NCI-H446 (cell line): ENCODE results near the gene HEPN1.
"Not testable (repeated sequence)": the region's sequence is repeated elsewhere in the genome, so short reads cannot be mapped to it uniquely, and the experiment has no call there.

Experiments used
- DNase-seq, 2 experiments: peaks; one replicate each; lab custom pipeline; 2025; lab: John Stamatoyannopoulos, UW

Gene HEPN1

DNA sequence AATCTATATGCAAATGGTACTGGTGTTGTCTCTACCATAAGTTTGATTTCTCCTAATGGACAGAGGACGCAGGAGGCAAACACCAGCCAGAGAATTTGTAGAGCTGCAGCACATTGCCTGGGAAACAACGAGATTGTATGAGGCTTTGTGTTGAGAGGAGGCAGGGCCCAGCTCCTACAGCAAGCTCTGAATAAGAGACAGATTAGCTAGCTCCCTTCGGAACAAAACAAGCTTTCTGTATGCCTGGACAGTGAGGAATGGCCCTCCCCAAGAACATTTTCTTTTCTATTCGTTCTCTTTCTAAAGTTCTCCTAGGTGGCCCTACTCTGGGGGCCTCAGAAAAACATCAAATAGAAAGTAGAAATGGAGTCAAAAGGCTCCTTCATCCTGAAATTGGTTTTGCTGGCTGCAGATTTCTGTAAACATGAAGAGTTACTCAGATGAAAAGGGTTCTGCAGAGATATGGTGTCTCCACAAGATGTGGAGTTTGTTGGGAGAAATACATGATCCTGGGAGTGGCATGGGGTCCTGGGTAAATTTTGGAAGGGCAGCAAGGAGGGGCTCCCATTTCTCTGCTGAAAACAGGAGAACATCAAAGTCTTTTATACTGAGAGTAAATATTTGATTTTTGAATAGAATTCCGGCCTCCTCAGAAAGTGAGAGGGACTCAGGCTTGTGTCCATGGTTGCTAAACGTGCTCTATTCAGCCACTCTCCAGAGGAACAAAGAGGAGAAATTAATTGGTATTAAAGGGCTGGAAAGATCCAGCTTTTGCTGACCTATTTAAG lies 23.6 kb downstream of the HEPN1 start:
- no peak for DNase-seq

DNA sequence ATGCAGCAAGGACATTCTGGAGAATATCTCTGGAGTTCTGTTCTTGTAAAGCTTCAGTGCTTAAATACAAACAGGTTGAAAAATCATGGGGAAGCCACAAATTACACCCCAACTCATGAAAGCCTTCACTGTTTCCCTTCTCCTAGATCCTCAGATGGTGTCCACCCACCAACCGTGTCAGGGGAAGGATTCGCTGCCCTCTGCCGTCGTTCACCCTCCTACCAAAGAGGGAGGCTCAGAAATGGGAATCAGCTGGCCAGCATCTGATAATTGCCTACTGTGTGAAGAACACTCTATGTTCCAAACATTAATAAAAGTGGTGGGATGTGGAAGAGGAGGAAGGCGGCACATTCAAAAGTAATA lies 24.2 kb downstream of the HEPN1 start:
- DNase-seq: no peak

DNA sequence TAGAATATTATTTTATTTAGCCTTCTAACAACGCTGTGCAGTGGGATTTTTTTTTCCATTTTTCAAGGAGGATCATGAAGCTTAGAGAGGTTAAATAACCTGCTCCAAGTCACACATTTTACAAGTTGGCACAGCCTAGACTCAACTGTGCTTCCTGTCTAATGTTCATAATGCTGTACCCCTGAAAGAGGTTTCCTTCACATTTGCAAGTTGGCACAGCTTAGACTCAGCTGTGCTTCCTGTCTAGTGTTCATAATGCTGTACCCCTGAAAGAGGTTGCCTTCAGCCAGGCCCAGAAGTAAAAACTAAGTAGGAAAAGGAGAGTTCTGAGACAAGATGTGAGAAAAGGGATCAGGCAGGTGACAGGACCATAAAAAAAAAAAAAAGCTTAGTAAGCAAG lies 24.7 kb downstream of the HEPN1 start:
- DNase-seq: no peak

GRCh38 chr11:124944565-124944964 lies 25.5 kb downstream of the HEPN1 start:
- DNase-seq: no peak

- no peak for DNase-seq
These were observed 26.8 kb downstream of the HEPN1 start for GRCh38 chr11:124945826-124946225.

- no peak for DNase-seq
These were observed 27.7 kb downstream of the HEPN1 start for GRCh38 chr11:124946735-124947141.

DNA sequence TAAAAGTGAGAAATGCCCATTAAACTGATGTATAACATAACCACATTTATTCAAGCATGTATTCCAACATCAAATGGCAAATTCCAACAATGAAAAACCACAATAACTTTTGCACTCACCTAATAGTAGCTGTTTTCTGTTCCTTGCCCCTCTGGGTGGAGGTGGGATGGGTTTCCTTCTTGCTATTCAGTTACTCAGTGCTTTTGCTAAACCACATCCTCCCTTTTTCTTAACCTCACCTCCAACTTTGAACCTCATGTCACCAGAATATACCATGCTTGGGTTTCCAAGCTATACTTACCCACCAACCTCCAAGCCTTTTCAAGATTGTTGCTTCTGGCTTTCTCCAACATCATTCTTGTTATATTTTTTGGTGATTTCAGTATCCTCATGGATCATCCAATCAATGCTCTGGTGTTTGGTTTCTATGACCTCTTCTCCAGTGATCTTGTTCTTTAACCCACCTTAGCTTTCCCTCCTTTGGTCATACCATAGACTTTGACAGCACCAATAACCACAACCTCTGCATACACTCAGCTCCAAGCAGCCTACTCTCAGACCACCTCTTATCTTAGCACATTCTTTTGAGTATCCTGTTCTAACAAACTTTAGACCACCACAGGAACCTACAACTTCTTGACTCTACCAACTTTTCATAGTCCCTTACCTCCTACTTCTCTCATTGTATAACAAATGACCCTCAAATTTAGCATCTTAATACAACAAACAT lies 31.7 kb downstream of the HEPN1 start:
- no peak for DNase-seq

DNA sequence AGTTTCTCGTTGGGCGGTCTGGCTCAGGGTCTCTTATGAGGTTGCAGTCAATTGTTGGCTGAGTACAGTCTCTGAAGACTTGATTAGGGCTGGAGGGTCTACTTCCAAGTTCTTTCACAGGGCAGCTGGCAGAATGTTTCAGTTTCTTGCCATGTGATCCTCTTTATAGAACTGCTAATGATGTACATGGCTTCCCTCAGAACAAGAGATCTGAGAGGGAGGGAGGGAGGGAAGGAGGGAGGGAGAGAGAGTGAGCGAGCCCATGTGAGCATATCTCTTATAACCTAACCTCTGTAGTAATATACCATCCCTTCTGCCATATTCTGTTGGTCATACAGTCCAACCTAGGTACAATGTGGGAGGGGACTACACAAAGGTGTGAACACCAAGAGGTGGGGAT lies 32.3 kb downstream of the HEPN1 start:
- DNase-seq: no peak

DNA sequence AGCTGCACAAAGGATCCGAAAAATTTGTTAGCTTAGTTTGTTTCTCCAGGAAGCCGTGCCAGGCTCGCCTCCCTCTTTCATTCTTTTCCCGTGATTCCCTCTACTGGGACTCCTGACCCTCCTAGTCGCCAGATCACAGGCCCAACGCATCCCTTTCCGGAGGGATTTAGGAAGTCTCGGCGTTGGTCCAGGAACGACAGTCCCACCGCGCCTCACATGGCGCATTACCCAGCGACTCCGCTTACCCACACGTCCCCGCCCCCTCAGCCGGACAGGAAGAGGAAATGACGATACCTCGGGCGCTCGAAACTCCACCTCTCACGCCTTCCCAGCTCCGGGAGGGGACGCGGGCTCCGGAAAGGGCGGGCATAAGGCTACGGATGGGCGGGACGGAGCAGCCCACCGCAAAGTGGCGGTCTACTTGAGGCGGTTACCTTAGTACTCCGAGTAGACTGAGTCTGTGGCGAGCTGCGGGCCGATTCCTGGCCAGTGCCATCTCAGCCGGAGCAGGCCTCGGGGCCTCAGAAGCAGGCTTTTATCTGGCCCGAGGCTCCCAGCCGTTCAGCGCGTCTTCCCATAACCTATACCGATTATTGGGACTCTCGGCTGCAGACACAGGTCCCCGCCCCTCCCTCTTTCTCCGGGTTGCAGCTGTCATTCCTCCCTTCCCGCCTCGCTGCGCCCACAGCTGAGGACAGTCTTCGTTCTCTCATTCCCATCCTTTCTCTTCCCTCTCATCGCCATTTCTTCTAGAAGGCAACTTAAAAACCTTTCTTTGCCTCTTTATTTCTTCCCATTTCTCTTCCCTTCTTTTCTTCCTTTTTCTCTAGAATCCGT lies 34.9 kb downstream of the HEPN1 start, which contains the start of gene CCDC15:
Gene CCDC15, plus strand, starts transcription at position 450 of the 837 bp plus-strand sequence. CDS start 531 bp downstream, outside the sequence.
- DNase-seq: peak; percentile 96 to 99

DNA sequence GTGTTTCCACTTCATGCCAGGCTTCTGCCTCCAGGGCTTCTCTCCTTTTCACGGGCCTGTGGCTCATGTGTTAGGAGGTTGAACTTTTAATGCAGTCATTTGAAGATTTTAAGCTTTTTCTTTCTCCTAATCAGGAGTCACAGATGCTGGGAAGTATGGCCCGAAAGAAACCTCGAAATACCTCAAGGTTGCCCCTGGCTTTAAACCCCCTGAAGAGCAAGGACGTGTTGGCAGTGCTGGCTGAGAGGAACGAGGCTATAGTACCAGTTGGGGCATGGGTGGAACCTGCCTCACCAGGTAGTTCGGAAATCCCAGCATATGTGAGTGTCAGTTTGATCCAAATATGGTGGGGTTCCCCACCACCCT lies 35.5 kb downstream of the HEPN1 start:
- no peak for DNase-seq

DNA sequence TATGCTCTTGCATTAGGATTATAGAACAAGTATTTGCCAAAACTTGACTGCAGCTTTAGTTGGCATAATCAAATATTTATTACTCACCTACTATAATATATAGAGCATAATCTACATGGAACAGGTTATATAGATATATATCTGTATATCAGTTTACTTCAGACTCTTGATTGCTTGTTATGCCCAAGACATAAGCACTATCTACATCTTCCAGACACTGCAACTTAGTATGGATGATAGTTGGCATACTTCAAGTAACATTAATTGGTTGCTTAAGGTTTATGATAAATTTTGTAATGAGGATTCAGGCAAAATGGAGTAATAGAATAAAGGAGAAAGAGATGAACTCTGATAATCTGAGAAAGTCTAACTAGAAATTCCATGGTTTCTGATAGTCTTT lies 36.0 kb downstream of the HEPN1 start:
- DNase-seq: no peak

DNA sequence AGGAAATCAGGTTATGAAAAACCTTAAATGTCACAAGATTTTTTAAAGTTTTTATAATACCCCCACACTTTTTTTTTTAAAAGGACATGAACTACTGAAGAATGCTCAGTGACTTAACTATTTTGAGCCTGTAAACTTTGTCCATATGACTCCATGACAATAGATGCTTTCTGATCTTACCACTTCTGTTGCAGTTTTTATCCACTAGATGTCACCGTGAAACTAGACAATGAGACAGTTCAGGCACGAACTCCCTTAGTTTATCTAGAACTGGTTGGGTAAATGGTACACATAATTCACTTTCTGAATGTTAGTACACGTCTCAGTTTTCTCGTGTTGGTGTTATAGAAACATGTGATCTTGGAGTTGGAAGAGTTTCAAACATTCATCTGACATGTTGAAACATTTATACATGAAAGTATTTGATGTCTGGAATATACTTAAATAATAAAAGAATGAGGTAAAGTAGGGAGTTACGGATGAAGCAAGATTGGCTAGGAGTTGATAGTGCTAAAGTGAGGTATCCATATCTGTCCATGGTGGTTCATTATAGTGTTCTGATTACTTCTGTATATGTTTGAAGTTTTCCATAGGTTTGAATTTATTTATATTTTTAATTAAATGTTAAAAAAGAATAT lies 43.0 kb downstream of the HEPN1 start:
- DNase-seq: peak; percentile 54 to 75

GRCh38 chr11:124968197-124968596 lies 49.1 kb downstream of the HEPN1 start:
- DNase-seq: not testable (repeated sequence)
